HL-60 (cell line): ENCODE results near the gene NT5C2.

ENCODE experiments used
- GABPA ChIP-seq: IDR thresholded peaks from 2 replicates; pipeline ENCODE4 v1.6.1; 2012; ENCODE audit warnings: low read depth
- POLR2AphosphoS5 ChIP-seq: IDR thresholded peaks from 2 replicates; pipeline ENCODE4 v1.6.1; 2012; ENCODE audit warnings: low read depth
- SPI1 ChIP-seq: IDR thresholded peaks from 2 replicates; pipeline ENCODE4 v1.6.1; 2012; ENCODE audit warnings: low read depth, mild to moderate bottlenecking, borderline replicate concordance
- TF ChIP-seq, protein P1 (sequence below): IDR thresholded peaks from one replicate; pipeline ENCODE4 v1.5.1; 2011; ENCODE audit warnings: low read length, control low read depth, inconsistent platforms; ENCODE audit not compliant: insufficient read depth

DNA sequence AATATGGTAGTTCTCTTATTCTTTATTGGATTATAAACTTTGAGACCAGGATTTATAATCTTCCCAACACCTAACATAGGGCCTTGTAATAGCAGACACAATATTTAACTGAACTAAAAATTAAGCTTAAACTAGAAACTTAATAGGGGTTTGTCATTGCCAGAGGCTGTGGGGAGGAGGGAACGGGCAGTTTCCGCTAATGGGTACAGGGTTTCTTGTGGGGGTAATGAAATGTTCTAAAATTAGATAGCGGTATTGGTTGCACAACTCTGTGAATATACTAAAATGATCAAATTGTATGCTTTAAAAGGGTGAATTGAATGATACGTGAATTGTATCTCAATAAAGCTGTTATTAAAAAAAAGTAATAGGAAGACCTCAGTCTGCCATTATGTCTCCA lies 45.4 kb downstream of the NT5C2 start:
- TF ChIP-seq, protein P1, sequence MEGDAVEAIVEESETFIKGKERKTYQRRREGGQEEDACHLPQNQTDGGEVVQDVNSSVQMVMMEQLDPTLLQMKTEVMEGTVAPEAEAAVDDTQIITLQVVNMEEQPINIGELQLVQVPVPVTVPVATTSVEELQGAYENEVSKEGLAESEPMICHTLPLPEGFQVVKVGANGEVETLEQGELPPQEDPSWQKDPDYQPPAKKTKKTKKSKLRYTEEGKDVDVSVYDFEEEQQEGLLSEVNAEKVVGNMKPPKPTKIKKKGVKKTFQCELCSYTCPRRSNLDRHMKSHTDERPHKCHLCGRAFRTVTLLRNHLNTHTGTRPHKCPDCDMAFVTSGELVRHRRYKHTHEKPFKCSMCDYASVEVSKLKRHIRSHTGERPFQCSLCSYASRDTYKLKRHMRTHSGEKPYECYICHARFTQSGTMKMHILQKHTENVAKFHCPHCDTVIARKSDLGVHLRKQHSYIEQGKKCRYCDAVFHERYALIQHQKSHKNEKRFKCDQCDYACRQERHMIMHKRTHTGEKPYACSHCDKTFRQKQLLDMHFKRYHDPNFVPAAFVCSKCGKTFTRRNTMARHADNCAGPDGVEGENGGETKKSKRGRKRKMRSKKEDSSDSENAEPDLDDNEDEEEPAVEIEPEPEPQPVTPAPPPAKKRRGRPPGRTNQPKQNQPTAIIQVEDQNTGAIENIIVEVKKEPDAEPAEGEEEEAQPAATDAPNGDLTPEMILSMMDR: no peak
- TF ChIP-seq POLR2AphosphoS5 (no peak), GABPA (no peak), SPI1 (no peak)
